Measurements from ENCODE around the gene POR. TPM values are rescaled to one million over a fixed set of nuclear protein-coding genes. Genes with fewer than 3 reads are reported as not detected.

Gene POR
- total and polyA plus RNA-seq, 2 of the 13 experiments (the other 11 are each of a cell fraction or from before 2014, with no cell fraction given): 145 to 266 TPM

DNA sequence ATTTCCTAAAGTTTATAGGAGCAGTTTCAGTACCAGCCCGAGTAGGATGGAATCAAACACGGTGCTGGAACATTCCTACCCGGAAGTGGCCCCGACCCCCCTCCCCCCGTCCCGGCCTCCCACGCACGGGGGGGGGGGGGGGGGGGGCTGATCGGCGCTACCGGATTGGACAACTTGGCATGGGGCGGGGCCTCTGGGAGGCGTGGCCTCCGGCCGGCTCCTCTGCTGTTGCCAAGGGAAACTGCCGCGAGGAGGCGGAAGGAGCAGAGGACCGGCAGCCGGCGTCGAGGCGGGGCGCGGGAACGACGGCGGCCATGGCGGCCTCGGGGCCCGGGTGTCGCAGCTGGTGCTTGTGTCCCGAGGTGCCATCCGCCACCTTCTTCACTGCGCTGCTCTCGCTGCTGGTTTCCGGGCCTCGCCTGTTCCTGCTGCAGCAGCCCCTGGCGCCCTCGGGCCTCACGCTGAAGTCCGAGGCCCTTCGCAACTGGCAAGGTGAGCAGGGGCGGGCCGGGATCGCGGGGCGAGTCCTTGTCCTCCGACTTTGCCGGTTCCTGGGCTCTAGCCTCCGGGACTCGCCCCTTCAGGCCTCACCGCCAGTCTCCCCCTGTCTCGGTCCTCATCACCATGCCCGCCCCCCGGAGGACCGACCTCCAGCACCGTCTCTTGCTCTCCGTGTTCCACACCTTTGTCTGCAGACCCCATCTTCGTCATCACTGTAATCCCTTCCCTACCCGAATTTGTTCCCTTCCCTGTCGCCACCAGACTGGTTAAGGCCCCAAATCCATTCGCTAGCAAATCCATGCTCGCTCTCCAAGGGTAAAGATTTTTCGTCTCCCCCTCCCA is 36.0 kb upstream of the POR start, which contains the start of gene RHBDD2 (continued):
- TF ChIP-seq FOXK1 (CRISPR knock-in tag; IDR thresholded peaks at IDR 0.05; ENCODE audit: borderline replicate concordance, low read depth) (peak; percentile 25; the same call in 1 of the 2 replicates), EEA1 (CRISPR knock-in tag; IDR thresholded peaks at IDR 0.05; ENCODE audit: borderline replicate concordance) (peak; percentile 82), ZNF460 (CRISPR knock-in tag; IDR thresholded peaks at IDR 0.05; ENCODE audit: borderline replicate concordance) (no peak), ZNF33A (CRISPR knock-in tag; IDR thresholded peaks at IDR 0.05; ENCODE audit: borderline replicate concordance) (no peak), ZZZ3 (CRISPR knock-in tag; IDR thresholded peaks at IDR 0.05; ENCODE audit: borderline replicate concordance) (peak; percentile 80), CEBPB (IDR thresholded peaks at IDR 0.05; ENCODE audit: borderline replicate concordance, low read depth, low read length) (no peak), DPF2 (CRISPR knock-in tag; IDR thresholded peaks at IDR 0.05; ENCODE audit: borderline replicate concordance, low read depth) (no peak), ZNF160 (CRISPR knock-in tag; IDR thresholded peaks at IDR 0.05) (peak; percentile 82; the same call in 1 of the 2 replicates), ZSCAN22 (CRISPR knock-in tag; IDR thresholded peaks at IDR 0.05) (no peak), ZNF3 (CRISPR knock-in tag; IDR thresholded peaks at IDR 0.05) (no peak), ZNF224 (CRISPR knock-in tag; IDR thresholded peaks at IDR 0.05) (no peak), ZNF781 (CRISPR knock-in tag; IDR thresholded peaks at IDR 0.05; ENCODE audit: borderline replicate concordance, not compliant biosample characterization) (peak; percentile 76), ZNF10 (CRISPR knock-in tag; IDR thresholded peaks at IDR 0.05; ENCODE audit: borderline replicate concordance, low read depth) (no peak), FOXK2 (IDR thresholded peaks at IDR 0.05) (no peak), NCOA2 (CRISPR knock-in tag; IDR thresholded peaks at IDR 0.05) (no peak; the same call in 1 of the 2 replicates), PAWR (CRISPR knock-in tag; IDR thresholded peaks at IDR 0.05; ENCODE audit: borderline replicate concordance) (no peak), HOXA5 (CRISPR knock-in tag; IDR thresholded peaks at IDR 0.05) (peak; percentile 97), ZSCAN21 (CRISPR knock-in tag; IDR thresholded peaks at IDR 0.05; ENCODE audit: borderline replicate concordance) (peak; percentile 88; the same call in 1 of the 2 replicates), ONECUT2 (CRISPR knock-in tag; IDR thresholded peaks at IDR 0.05) (no peak), DR1 (CRISPR knock-in tag; IDR thresholded peaks at IDR 0.05) (peak; percentile 75; the same call in 1 of the 2 replicates), BORCS8-MEF2B (CRISPR knock-in tag; IDR thresholded peaks at IDR 0.05) (peak; percentile 56; the same call in 1 of the 2 replicates)
- TF ChIP-seq, protein P1, sequence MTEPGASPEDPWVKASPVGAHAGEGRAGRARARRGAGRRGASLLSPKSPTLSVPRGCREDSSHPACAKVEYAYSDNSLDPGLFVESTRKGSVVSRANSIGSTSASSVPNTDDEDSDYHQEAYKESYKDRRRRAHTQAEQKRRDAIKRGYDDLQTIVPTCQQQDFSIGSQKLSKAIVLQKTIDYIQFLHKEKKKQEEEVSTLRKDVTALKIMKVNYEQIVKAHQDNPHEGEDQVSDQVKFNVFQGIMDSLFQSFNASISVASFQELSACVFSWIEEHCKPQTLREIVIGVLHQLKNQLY (CRISPR knock-in tag; IDR thresholded peaks at IDR 0.05): no peak
- TF ChIP-seq, protein P2, sequence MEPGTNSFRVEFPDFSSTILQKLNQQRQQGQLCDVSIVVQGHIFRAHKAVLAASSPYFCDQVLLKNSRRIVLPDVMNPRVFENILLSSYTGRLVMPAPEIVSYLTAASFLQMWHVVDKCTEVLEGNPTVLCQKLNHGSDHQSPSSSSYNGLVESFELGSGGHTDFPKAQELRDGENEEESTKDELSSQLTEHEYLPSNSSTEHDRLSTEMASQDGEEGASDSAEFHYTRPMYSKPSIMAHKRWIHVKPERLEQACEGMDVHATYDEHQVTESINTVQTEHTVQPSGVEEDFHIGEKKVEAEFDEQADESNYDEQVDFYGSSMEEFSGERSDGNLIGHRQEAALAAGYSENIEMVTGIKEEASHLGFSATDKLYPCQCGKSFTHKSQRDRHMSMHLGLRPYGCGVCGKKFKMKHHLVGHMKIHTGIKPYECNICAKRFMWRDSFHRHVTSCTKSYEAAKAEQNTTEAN (CRISPR knock-in tag; conservative IDR thresholded peaks at IDR 0.05): 0 out of 2 replicates have a peak, but pooled peaks have one; percentile 26
- TF ChIP-seq, protein P3, sequence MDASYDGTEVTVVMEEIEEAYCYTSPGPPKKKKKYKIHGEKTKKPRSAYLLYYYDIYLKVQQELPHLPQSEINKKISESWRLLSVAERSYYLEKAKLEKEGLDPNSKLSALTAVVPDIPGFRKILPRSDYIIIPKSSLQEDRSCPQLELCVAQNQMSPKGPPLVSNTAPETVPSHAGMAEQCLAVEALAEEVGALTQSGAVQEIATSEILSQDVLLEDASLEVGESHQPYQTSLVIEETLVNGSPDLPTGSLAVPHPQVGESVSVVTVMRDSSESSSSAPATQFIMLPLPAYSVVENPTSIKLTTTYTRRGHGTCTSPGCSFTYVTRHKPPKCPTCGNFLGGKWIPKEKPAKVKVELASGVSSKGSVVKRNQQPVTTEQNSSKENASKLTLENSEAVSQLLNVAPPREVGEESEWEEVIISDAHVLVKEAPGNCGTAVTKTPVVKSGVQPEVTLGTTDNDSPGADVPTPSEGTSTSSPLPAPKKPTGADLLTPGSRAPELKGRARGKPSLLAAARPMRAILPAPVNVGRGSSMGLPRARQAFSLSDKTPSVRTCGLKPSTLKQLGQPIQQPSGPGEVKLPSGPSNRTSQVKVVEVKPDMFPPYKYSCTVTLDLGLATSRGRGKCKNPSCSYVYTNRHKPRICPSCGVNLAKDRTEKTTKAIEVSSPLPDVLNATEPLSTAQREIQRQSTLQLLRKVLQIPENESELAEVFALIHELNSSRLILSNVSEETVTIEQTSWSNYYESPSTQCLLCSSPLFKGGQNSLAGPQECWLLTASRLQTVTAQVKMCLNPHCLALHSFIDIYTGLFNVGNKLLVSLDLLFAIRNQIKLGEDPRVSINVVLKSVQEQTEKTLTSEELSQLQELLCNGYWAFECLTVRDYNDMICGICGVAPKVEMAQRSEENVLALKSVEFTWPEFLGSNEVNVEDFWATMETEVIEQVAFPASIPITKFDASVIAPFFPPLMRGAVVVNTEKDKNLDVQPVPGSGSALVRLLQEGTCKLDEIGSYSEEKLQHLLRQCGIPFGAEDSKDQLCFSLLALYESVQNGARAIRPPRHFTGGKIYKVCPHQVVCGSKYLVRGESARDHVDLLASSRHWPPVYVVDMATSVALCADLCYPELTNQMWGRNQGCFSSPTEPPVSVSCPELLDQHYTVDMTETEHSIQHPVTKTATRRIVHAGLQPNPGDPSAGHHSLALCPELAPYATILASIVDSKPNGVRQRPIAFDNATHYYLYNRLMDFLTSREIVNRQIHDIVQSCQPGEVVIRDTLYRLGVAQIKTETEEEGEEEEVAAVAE (CRISPR knock-in tag; IDR thresholded peaks at IDR 0.05; ENCODE audit: borderline replicate concordance): no peak
